ENCODE results near the gene HEG1. TPM values are rescaled to one million over a fixed set of nuclear protein-coding genes. Genes with fewer than 3 reads are reported as not detected.
A peak's percentile ranks its signal among the peaks of the same experiment; 100 is the strongest.

HEG1 gene
- total and polyA plus RNA-seq, 2 of the 13 experiments (the other 11 are each of a cell fraction or from before 2014, with no cell fraction given) = 10.7 to 18.2 TPM

DNA sequence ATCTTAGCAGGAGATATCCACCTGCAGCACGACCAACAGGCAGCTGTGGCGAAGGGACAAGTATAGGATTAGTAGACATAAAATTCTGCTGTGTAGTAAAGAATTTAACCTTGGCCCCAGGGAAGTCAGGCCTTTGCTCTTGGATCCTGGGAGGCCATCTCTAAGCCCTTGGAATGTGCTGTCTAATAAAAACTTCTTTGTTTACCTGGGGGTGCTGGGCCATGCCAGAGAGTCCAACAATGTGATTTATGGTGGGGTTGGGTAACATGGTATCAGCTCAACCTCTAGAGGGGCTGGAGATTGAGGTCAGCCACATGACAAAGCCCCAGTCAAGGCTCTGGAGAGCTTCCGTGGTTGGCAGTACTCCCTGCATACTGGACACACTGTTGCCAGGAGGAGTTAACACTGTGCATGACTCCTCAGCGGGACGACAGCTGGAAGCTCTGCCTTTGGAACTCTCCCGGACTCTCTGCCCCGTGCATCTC is 52.4 kb downstream of the HEG1 start (continued):
- TF ChIP-seq, protein P1, sequence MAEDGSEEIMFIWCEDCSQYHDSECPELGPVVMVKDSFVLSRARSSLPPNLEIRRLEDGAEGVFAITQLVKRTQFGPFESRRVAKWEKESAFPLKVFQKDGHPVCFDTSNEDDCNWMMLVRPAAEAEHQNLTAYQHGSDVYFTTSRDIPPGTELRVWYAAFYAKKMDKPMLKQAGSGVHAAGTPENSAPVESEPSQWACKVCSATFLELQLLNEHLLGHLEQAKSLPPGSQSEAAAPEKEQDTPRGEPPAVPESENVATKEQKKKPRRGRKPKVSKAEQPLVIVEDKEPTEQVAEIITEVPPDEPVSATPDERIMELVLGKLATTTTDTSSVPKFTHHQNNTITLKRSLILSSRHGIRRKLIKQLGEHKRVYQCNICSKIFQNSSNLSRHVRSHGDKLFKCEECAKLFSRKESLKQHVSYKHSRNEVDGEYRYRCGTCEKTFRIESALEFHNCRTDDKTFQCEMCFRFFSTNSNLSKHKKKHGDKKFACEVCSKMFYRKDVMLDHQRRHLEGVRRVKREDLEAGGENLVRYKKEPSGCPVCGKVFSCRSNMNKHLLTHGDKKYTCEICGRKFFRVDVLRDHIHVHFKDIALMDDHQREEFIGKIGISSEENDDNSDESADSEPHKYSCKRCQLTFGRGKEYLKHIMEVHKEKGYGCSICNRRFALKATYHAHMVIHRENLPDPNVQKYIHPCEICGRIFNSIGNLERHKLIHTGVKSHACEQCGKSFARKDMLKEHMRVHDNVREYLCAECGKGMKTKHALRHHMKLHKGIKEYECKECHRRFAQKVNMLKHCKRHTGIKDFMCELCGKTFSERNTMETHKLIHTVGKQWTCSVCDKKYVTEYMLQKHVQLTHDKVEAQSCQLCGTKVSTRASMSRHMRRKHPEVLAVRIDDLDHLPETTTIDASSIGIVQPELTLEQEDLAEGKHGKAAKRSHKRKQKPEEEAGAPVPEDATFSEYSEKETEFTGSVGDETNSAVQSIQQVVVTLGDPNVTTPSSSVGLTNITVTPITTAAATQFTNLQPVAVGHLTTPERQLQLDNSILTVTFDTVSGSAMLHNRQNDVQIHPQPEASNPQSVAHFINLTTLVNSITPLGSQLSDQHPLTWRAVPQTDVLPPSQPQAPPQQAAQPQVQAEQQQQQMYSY (CRISPR knock-in tag; IDR thresholded peaks at IDR 0.05) = no peak; the same call in 1 of the 2 replicates
- TF ChIP-seq CBX1 (IDR thresholded peaks at IDR 0.05; ENCODE audit: low read depth) (no peak), GABPA (IDR thresholded peaks at IDR 0.05; ENCODE audit: low read depth, low read length) (no peak), GABPA (CRISPR knock-in tag; IDR thresholded peaks at IDR 0.05; ENCODE audit: low read depth) (0 out of 2 replicates have a peak, but pooled peaks have one; percentile 7), ZNF670 (CRISPR knock-in tag; IDR thresholded peaks at IDR 0.05; ENCODE audit: borderline replicate concordance) (no peak), ARNTL (CRISPR knock-in tag; IDR thresholded peaks at IDR 0.05) (peak; percentile 78), TCF7L2 (IDR thresholded peaks at IDR 0.05; ENCODE audit: low read depth, low read length) (0 out of 2 replicates have a peak, but pooled peaks have one; percentile 6), HCFC1 (IDR thresholded peaks at IDR 0.05; ENCODE audit: low read depth, low read length) (no peak), MED1 (CRISPR knock-in tag; IDR thresholded peaks at IDR 0.05) (peak; percentile 92), SOX5 (CRISPR knock-in tag; IDR thresholded peaks at IDR 0.05; ENCODE audit: borderline replicate concordance) (peak; percentile 94), ADNP (CRISPR knock-in tag; IDR thresholded peaks at IDR 0.05) (no peak), SNRNP70 (IDR thresholded peaks at IDR 0.05; ENCODE audit: low read depth, low read length) (no peak), ZKSCAN8 (CRISPR knock-in tag; IDR thresholded peaks at IDR 0.05; ENCODE audit: borderline replicate concordance) (peak; percentile 74; the same call in 1 of the 2 replicates), EHMT2 (IDR thresholded peaks at IDR 0.05; ENCODE audit: borderline replicate concordance, low read depth, low read length) (no peak), NKX3-1 (CRISPR knock-in tag; IDR thresholded peaks at IDR 0.05) (no peak), ZNF788 (CRISPR knock-in tag; IDR thresholded peaks at IDR 0.05; ENCODE audit: borderline replicate concordance) (peak; percentile 89; the same call in 1 of the 2 replicates), ATM (IDR thresholded peaks at IDR 0.05; ENCODE audit: borderline replicate concordance) (no peak; the same call in 1 of the 2 replicates), SRSF1 (optimal IDR thresholded peaks at IDR 0.05; ENCODE audit: low read depth, low read length) (no peak), ZNF709 (CRISPR knock-in tag; IDR thresholded peaks at IDR 0.05) (no peak), FOXA1 (IDR thresholded peaks at IDR 0.05) (peak; percentile 37; the same call in 1 of the 2 replicates), FOXA1 (CRISPR knock-in tag; IDR thresholded peaks at IDR 0.05) (peak; percentile 92)
- TF ChIP-seq, protein P2, sequence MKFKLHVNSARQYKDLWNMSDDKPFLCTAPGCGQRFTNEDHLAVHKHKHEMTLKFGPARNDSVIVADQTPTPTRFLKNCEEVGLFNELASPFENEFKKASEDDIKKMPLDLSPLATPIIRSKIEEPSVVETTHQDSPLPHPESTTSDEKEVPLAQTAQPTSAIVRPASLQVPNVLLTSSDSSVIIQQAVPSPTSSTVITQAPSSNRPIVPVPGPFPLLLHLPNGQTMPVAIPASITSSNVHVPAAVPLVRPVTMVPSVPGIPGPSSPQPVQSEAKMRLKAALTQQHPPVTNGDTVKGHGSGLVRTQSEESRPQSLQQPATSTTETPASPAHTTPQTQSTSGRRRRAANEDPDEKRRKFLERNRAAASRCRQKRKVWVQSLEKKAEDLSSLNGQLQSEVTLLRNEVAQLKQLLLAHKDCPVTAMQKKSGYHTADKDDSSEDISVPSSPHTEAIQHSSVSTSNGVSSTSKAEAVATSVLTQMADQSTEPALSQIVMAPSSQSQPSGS (CRISPR knock-in tag; IDR thresholded peaks at IDR 0.05) = peak; percentile 79
- TF ChIP-seq, protein P3, sequence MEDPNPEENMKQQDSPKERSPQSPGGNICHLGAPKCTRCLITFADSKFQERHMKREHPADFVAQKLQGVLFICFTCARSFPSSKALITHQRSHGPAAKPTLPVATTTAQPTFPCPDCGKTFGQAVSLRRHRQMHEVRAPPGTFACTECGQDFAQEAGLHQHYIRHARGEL (CRISPR knock-in tag; IDR thresholded peaks at IDR 0.05) = no peak
- TF ChIP-seq, protein P4, sequence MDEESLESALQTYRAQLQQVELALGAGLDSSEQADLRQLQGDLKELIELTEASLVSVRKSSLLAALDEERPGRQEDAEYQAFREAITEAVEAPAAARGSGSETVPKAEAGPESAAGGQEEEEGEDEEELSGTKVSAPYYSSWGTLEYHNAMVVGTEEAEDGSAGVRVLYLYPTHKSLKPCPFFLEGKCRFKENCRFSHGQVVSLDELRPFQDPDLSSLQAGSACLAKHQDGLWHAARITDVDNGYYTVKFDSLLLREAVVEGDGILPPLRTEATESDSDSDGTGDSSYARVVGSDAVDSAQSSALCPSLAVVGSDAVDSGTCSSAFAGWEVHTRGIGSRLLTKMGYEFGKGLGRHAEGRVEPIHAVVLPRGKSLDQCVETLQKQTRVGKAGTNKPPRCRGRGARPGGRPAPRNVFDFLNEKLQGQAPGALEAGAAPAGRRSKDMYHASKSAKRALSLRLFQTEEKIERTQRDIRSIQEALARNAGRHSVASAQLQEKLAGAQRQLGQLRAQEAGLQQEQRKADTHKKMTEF (CRISPR knock-in tag; IDR thresholded peaks at IDR 0.05) = peak; percentile 73
- TF ChIP-seq, protein P5, sequence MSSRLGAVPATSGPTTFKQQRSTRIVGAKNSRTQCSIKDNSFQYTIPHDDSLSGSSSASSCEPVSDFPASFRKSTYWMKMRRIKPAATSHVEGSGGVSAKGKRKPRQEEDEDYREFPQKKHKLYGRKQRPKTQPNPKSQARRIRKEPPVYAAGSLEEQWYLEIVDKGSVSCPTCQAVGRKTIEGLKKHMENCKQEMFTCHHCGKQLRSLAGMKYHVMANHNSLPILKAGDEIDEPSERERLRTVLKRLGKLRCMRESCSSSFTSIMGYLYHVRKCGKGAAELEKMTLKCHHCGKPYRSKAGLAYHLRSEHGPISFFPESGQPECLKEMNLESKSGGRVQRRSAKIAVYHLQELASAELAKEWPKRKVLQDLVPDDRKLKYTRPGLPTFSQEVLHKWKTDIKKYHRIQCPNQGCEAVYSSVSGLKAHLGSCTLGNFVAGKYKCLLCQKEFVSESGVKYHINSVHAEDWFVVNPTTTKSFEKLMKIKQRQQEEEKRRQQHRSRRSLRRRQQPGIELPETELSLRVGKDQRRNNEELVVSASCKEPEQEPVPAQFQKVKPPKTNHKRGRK (CRISPR knock-in tag; IDR thresholded peaks at IDR 0.05) = no peak

Measured in HepG2 (cell line).